K562 (cell line): Measurements from ENCODE around the gene ZBTB7A. TPM values are rescaled to one million over a fixed set of nuclear protein-coding genes. Genes with fewer than 3 reads are reported as not detected.

Source experiments
- MCM7 ChIP-seq, 2 experiments: fragments of 450-650 bp; IDR thresholded peaks; 2 replicates each; pipeline ENCODE4 v1.6.1; 2016 to 2018
- NONO ChIP-seq, 2 experiments: fragments of 200-400 bp in 1 of 2; fragments of 450-650 bp in 1 of 2; formaldehyde crosslinking in 1 of 2; IDR thresholded peaks; 2 replicates each; pipeline ENCODE4 v1.6.1; 2017; ENCODE audit warnings: low read depth in 2 of 2, mild to moderate bottlenecking in 2 of 2, moderate library complexity in 2 of 2, low read length in 1 of 2
- REST ChIP-seq, 2 experiments: fragments of 450-650 bp; formaldehyde crosslinking in 1 of 2; IDR thresholded peaks; 2 replicates each; pipeline versions ENCODE4 v1.4.0 to v1.6.1; 2014 to 2020; ENCODE audit warnings: mild to moderate bottlenecking in 2 of 2, borderline replicate concordance in 1 of 2, low read depth in 1 of 2
- polyA plus RNA-seq, 8 experiments: library from polyadenylated mRNA; depleted of rRNA in 4 of 8; stranded (reverse) in 5 of 8; unstranded in 3 of 8; fragments of >200 nt; fragmentation: Nextera tagmentation in 2 of 8; fragmentation: Illumina TruSeq in 1 of 8; extraction: Ambion mirVana in 2 of 8; extraction: Trizol in 1 of 8; gene quantifications; 2 replicates each; pipeline versions ENCODE4 v1.2.1 to v1.2.3, GENCODE V29; 2011 to 2014; ENCODE audit warnings: inconsistent platforms in 1 of 8, missing spikeins in 1 of 8
- total RNA-seq, 7 experiments: library from RNA; depleted of rRNA in 6 of 7; stranded (reverse); fragments of >200 nt in 6 of 7; fragmentation: Illumina TruSeq in 2 of 7; extraction: Trizol in 2 of 7; gene quantifications; 2 replicates each; pipeline versions ENCODE4 v1.2.1 to v1.2.3, GENCODE V29; 2011 to 2021; ENCODE audit warnings: low replicate concordance in 1 of 7

Gene ZBTB7A
- total and polyA plus RNA-seq, 9 of the 15 experiments (the other 6 are each of a cell fraction or from before 2014, with no cell fraction given) = 0.11 to 34.0 (median 4.6) TPM

DNA sequence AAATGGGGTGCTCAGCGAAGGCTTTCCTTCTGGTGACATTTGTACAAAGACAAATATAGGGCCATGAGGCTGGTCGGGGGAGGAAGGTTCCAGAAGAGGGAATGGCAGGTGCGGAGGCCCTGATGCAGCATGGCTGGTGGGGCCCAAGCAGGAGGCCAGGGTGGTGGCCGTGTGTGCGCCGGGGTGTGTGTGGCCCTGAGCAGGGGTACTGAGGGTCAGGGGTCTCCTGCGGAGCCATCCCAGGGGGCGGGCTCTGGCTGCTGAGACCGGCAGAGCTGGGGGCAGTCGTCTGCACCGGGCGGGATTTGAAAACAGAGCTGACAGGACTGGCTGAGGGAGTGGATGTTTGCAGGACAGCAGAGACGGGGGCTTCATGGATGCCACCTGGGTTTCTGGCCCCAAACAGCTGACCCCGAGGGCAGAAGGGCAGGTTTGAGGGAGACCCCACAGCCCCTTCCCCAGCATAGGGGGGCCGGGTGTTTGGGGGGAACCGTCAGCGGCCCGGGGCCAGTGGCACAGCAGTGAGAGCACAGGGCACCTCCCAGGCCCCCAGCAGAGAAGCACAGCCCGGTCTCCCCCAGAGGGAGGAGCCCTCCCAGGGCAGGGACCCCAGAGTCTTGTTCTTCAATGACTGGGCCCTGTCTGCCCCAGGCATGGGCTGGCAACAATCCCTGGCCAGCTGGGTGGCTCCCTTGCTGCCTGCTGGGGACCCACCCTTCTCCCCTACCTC is 47.8 kb downstream of the ZBTB7A start (continued):
- TF ChIP-seq MCM7 (IDR thresholded peaks at IDR 0.05) (no peak), REST (IDR thresholded peaks at IDR 0.05; ENCODE audit: borderline replicate concordance) (no peak), REST (CRISPR knock-in tag; IDR thresholded peaks at IDR 0.05; ENCODE audit: low read depth) (no peak), NONO (IDR thresholded peaks at IDR 0.05; ENCODE audit: low read depth in 2 of 2, low read length in 1 of 2) (no peak)
